Diencephalon (tissue), 1 donor: Measurements from ENCODE around the gene DDX24. TPM values are rescaled to one million over a fixed set of nuclear protein-coding genes. Genes with fewer than 3 reads are reported as not detected.

Experiments used
- total RNA-seq: library from RNA; depleted of rRNA; stranded (reverse); fragments of >200 nt; gene quantifications from one replicate; pipeline ENCODE4 v1.2.3, GENCODE V29; 2014

The DDX24 gene, protein sequence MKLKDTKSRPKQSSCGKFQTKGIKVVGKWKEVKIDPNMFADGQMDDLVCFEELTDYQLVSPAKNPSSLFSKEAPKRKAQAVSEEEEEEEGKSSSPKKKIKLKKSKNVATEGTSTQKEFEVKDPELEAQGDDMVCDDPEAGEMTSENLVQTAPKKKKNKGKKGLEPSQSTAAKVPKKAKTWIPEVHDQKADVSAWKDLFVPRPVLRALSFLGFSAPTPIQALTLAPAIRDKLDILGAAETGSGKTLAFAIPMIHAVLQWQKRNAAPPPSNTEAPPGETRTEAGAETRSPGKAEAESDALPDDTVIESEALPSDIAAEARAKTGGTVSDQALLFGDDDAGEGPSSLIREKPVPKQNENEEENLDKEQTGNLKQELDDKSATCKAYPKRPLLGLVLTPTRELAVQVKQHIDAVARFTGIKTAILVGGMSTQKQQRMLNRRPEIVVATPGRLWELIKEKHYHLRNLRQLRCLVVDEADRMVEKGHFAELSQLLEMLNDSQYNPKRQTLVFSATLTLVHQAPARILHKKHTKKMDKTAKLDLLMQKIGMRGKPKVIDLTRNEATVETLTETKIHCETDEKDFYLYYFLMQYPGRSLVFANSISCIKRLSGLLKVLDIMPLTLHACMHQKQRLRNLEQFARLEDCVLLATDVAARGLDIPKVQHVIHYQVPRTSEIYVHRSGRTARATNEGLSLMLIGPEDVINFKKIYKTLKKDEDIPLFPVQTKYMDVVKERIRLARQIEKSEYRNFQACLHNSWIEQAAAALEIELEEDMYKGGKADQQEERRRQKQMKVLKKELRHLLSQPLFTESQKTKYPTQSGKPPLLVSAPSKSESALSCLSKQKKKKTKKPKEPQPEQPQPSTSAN
- total RNA-seq, result 122 TPM

GRCh38 chr14:94080621-94081385 is at the start of gene DDX24, which contains the start of gene IFI27L1:
TSS of gene DDX24 (minus strand) at chr14:94081202. CDS start at chr14:94079742, 1,460 bp downstream.
TSS of gene IFI27L1 (plus strand) at chr14:94081310. CDS start at chr14:94096938, 15,628 bp downstream.

GRCh38 chr14:94129111-94129757 is 48.2 kb upstream of the DDX24 start, which contains the start of gene IFI27L2:
TSS of gene IFI27L2 (minus strand) at chr14:94129604. CDS start at chr14:94129564, 40 bp downstream.

DNA sequence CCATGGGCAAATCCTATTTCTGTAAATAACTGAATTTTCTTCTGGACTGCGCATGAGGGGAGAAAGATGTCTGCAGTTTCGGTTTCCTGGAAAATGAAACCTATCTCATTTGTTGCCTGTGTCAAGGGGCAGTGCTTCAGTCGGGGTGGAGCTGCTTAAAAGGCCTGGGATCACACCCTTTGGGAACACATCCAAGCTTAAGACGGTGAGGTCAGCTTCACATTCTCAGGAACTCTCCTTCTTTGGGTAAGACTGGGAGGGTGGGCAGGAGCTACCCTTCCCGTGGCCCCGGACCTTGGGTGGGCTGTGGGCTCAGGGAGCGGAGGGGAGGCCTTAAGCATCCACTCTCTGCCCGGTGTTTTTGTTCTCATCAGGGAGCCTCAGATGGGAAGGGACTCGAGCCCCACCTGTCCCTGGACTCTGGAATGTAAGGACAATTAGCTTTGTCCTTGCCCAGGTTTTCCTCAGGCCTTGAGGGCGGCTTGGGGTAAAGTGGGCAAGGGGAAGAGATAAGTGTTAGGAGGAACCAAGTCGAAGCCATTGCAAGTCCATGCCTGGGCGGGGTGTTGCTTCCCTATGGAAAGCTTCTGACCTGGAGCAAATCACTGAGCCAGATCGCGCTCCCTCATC is 29.7 kb upstream of the DDX24 start, which contains the start of gene IFI27:
IFI27 (plus strand) TSS at position 185 of the 630 bp plus-strand sequence.

DNA sequence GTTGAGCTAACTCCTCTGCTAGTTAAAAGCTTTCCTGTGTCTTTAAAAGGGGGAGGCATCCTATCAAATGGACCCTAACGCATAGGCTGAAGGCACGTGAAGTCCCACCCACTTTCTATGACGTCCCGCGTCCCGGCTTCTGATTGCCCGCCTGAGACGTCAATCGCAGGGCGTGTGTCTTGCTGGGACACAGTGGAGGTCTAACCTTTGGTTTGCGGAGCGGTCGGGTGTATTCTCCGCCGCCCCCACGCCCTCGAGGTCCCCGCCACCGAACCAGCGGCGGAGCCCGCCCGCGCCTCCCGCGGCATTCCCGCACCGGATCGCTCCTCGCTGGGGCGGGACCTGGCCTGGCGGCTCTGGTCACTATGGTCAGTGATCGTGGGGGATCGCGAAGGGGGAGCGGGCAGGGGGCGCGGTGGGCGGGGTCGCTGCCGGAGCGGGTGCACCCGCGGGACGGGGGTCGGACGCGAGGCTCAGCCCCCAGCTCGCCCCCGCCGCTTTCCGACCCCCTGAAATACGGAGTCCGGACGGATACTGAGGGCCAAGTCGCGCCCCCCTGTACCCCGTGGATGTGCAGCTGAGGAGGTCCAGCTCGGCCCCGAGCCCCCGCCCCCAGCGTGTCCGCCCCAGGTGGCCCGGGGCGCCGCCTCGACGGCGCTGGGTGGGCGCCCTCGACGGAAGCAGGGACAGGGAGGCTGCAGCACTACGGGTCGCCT is 54.7 kb downstream of the DDX24 start, which contains the start of gene OTUB2:
OTUB2 (plus strand) TSS at position 168 of the 716 bp plus-strand sequence; CDS start at position 366, 198 bp downstream.

Other genes starting within 250 kb of the DDX24 start
- 6.7 TPM for gene FAM181A, start 153.9 kb downstream of the DDX24 start, total RNA-seq
- gene ASB2, start 104.6 kb downstream of the DDX24 start, total RNA-seq, result 1.4 TPM
- gene CCDC197, start 83.9 kb downstream of the DDX24 start, total RNA-seq, result not detected
- gene OTUB2, start 54.9 kb downstream of the DDX24 start, total RNA-seq, result 11.3 TPM
- gene IFI27L1, start 108 bp upstream of the DDX24 start, total RNA-seq, result 15.7 TPM
- 24.2 TPM for gene IFI27, start 29.5 kb upstream of the DDX24 start, total RNA-seq
- gene IFI27L2, start 48.4 kb upstream of the DDX24 start, total RNA-seq, result 33.9 TPM
- 11.8 TPM for gene PPP4R4, start 93.1 kb upstream of the DDX24 start, total RNA-seq
- not detected for gene SERPINA10, start 212.1 kb upstream of the DDX24 start, total RNA-seq
- gene SERPINA6, start 242.1 kb upstream of the DDX24 start, total RNA-seq, result not detected